SK-N-SH (cell line): ENCODE data around the gene RALBP1.

Experiments used
- CTCF ChIP-seq: fragments of 200-600 bp; sonication (generic); IDR thresholded peaks from 2 replicates; pipeline ENCODE4 v1.6.1; 2017; ENCODE audit warnings: antibody characterized with exemption, mild to moderate bottlenecking, moderate library complexity
- EZH2phosphoT487 ChIP-seq: fragments of 200-600 bp; sonication (generic); IDR thresholded peaks from 2 replicates; pipeline ENCODE4 v1.6.1; 2017; ENCODE audit warnings: low read depth, mixed run types, mild to moderate bottlenecking, antibody characterized with exemption, moderate library complexity, borderline replicate concordance
- JUND ChIP-seq: IDR thresholded peaks from 2 replicates; pipeline ENCODE4 v1.4.0; 2012
- MAX ChIP-seq: IDR thresholded peaks from 2 replicates; pipeline ENCODE4 v1.4.0; 2012; ENCODE audit warnings: low read depth
- RFX5 ChIP-seq: IDR thresholded peaks from 2 replicates; pipeline ENCODE4 v1.6.1; 2012; ENCODE audit warnings: mild to moderate bottlenecking, improper control_type of control experiment, low read length
- TAF1 ChIP-seq: IDR thresholded peaks from 2 replicates; pipeline ENCODE4 v1.6.1; 2012; ENCODE audit warnings: low read depth, mild to moderate bottlenecking, low read length, moderate library complexity, borderline replicate concordance
- YY1 ChIP-seq: IDR thresholded peaks from 2 replicates; pipeline ENCODE4 v1.4.0; 2012; ENCODE audit warnings: low read depth, mild to moderate bottlenecking

DNA sequence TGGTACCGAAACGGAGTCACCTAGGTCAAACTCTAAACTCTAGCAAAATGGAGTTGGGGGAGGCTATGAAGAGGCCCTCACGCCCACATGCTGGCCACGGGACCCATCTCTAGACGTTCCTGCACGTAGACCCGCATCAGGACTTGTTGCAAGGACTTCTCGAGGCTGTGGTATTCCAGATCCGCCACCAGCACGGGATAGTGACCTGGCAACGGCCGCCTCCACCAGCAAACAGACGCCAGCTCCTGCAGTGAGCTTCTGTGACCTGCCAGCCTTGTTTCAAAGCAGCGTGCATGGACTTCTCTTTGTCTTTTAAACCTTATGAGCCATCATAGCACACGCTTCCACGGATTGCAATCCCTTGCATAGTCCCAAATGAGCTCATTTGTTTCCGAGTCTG, 40.3 kb upstream of the RALBP1 start:
- TF ChIP-seq EZH2phosphoT487 (no peak), CTCF (no peak), JUND (no peak), YY1 (no peak), TAF1 (no peak), RFX5 (no peak), MAX (no peak)
